HepG2 (cell line): ENCODE measurements around the gene SPATA21. TPM values are rescaled to one million over a fixed set of nuclear protein-coding genes. Genes with fewer than 3 reads are reported as not detected.

Experiments used
- ETV6 ChIP-seq: sonication (generic); formaldehyde crosslinking; conservative IDR thresholded peaks from 2 replicates; pipeline ENCODE4 v1.4.0; 2020; ENCODE audit warnings: missing genetic modification reagents
- EZH2 ChIP-seq: conservative IDR thresholded peaks from 2 replicates; pipeline ENCODE4 v1.6.1; 2012; ENCODE audit warnings: mild to moderate bottlenecking, low read depth, low read length, moderate library complexity
- GTF3A ChIP-seq: sonication (generic); formaldehyde crosslinking; conservative IDR thresholded peaks from 2 replicates; pipeline ENCODE4 v1.4.0; 2020; ENCODE audit warnings: mild to moderate bottlenecking, missing genetic modification reagents
- KAT2B ChIP-seq: fragments of 150-350 bp; IDR thresholded peaks from 2 replicates; pipeline ENCODE4 v1.6.1; 2014; ENCODE audit warnings: low read depth, low read length, borderline replicate concordance
- KDM4B ChIP-seq: sonication (generic); formaldehyde crosslinking; IDR thresholded peaks from 2 replicates; pipeline ENCODE4 v1.4.0; 2020; ENCODE audit warnings: missing genetic modification reagents
- PCBP1 ChIP-seq: fragments of 200-400 bp; formaldehyde crosslinking; IDR thresholded peaks from 2 replicates; pipeline ENCODE4 v1.6.1; 2017; ENCODE audit warnings: mild to moderate bottlenecking, low read depth, low read length, borderline replicate concordance
- RAD51 ChIP-seq: fragments of 450-650 bp; IDR thresholded peaks from 2 replicates; pipeline ENCODE4 v1.6.1; 2016; ENCODE audit warnings: borderline replicate concordance
- SIX4 ChIP-seq: sonication (generic); formaldehyde crosslinking; IDR thresholded peaks from 2 replicates; pipeline ENCODE4 v1.4.0; 2020; ENCODE audit warnings: missing genetic modification reagents
- TFE3 ChIP-seq: IDR thresholded peaks from 2 replicates; pipeline ENCODE4 v1.6.1; 2016
- ZFX ChIP-seq: sonication (generic); formaldehyde crosslinking; IDR thresholded peaks from 2 replicates; pipeline ENCODE4 v1.4.0; 2020; ENCODE audit warnings: mild to moderate bottlenecking, low read depth, missing genetic modification reagents, moderate library complexity
- ZKSCAN5 ChIP-seq: sonication (generic); formaldehyde crosslinking; IDR thresholded peaks from 2 replicates; pipeline ENCODE4 v1.5.1; 2020; ENCODE audit warnings: mild to moderate bottlenecking, missing genetic modification reagents
- ZNF205 ChIP-seq: IDR thresholded peaks from 2 replicates; pipeline ENCODE4 v1.6.1; 2018; ENCODE audit warnings: missing biosample characterization, missing genetic modification reagents
- ZNF501 ChIP-seq: sonication (generic); formaldehyde crosslinking; IDR thresholded peaks from 2 replicates; pipeline ENCODE4 v1.5.1; 2020; ENCODE audit warnings: mild to moderate bottlenecking, moderate library complexity, missing genetic modification reagents
- ZNF605 ChIP-seq: sonication (generic); formaldehyde crosslinking; IDR thresholded peaks from 2 replicates; pipeline ENCODE4 v1.8.0; 2022; ENCODE audit warnings: mild to moderate bottlenecking, missing genetic modification reagents
- ZNF703 ChIP-seq: sonication (generic); formaldehyde crosslinking; IDR thresholded peaks from 2 replicates; pipeline ENCODE4 v1.5.1; 2020; ENCODE audit warnings: missing genetic modification reagents, mild to moderate bottlenecking, moderate library complexity, borderline replicate concordance
- polyA plus RNA-seq, 8 experiments: library from polyadenylated mRNA; depleted of rRNA in 3 of 8; stranded (reverse) in 7 of 8; unstranded in 1 of 8; fragments of >200 nt; fragmentation: Illumina TruSeq in 4 of 8; extraction: Trizol in 4 of 8; gene quantifications; 2 replicates each; pipeline versions ENCODE4 v1.2.1 to v1.2.3, GENCODE V29; 2011 to 2016; ENCODE audit warnings: low read depth in 4 of 8, missing spikeins in 1 of 8, mixed read lengths in 1 of 8; ENCODE audit not compliant: insufficient read depth in 1 of 8
- total RNA-seq, 5 experiments: library from RNA; depleted of rRNA; stranded (reverse); fragments of >200 nt; fragmentation: Illumina TruSeq; extraction: Trizol; gene quantifications; 2 replicates each; pipeline ENCODE4 v1.2.3, GENCODE V29; 2016; ENCODE audit warnings: low read depth in 1 of 5
- TF ChIP-seq, protein P1 (sequence below), 2 experiments: sonication (generic) in 1 of 2; formaldehyde crosslinking in 1 of 2; IDR thresholded peaks; 2 replicates each; pipeline versions ENCODE4 v1.6.1 to v1.9.0; 2014 to 2022; ENCODE audit warnings: antibody characterized with exemption in 1 of 2, borderline replicate concordance in 1 of 2, inconsistent platforms in 1 of 2, low read depth in 1 of 2, missing genetic modification reagents in 1 of 2
- TF ChIP-seq, protein P2 (sequence below): sonication (generic); formaldehyde crosslinking; IDR thresholded peaks from 2 replicates; pipeline ENCODE4 v1.4.0; 2020; ENCODE audit warnings: mild to moderate bottlenecking, missing genetic modification reagents
- TF ChIP-seq, protein P3 (sequence below): sonication (generic); formaldehyde crosslinking; IDR thresholded peaks from 2 replicates; pipeline ENCODE4 v1.8.1; 2022; ENCODE audit warnings: mild to moderate bottlenecking, missing genetic modification reagents

The SPATA21 gene
- total and polyA plus RNA-seq, 2 of the 13 experiments (the other 11 are each of a cell fraction or from before 2014, with no cell fraction given), result 0.80 to 1.4 TPM

DNA sequence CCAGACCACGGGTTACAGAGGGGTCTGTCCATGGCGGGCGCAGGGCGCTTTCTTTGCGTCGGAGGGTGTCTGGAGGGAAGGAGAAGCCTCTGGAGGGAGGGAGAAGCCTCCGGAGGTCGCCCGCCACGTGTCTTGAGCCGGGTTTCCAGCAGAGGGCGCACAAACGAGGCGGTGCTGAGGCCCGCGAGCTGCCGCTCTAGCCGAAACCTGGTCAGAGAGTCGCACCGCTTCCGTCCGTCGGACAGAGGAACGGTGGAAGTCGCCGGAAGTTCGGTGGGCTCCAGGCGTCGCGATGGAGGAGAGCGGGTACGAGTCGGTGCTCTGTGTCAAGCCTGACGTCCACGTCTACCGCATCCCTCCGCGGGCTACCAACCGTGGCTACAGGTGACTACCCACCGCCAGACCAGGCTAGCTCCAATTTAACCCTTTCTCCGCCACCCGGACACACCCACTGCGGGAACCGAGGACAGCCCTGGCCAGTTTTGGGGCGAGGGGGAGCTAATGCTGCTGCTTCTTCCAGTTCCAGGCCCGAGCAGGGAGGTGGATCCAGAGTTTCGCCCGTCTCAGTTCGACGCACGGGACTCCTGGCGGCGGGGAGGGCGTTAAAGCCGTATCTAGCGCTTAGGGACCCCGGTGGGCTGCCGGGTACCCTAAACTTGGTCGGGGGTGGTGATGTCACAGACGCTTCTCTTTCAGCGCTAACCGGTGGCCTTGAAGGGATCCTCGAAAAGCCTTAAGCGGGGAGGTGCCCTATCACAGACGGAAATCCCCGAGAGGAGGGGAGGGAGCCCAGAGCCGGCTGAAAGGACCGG, 3.5 kb upstream of the SPATA21 start, which contains the start of gene NECAP2 (continued):
- no peak for TF ChIP-seq KAT2B
- TF ChIP-seq SIX4 (CRISPR knock-in tag), result no peak
- TF ChIP-seq ETV6 (CRISPR knock-in tag), result peak; percentile 72; the same call in 1 of the 2 replicates
- TF ChIP-seq ZFX (CRISPR knock-in tag), result peak; percentile 86
- TF ChIP-seq ZNF205 (CRISPR knock-in tag), result peak; percentile 94
- TF ChIP-seq, protein P1, sequence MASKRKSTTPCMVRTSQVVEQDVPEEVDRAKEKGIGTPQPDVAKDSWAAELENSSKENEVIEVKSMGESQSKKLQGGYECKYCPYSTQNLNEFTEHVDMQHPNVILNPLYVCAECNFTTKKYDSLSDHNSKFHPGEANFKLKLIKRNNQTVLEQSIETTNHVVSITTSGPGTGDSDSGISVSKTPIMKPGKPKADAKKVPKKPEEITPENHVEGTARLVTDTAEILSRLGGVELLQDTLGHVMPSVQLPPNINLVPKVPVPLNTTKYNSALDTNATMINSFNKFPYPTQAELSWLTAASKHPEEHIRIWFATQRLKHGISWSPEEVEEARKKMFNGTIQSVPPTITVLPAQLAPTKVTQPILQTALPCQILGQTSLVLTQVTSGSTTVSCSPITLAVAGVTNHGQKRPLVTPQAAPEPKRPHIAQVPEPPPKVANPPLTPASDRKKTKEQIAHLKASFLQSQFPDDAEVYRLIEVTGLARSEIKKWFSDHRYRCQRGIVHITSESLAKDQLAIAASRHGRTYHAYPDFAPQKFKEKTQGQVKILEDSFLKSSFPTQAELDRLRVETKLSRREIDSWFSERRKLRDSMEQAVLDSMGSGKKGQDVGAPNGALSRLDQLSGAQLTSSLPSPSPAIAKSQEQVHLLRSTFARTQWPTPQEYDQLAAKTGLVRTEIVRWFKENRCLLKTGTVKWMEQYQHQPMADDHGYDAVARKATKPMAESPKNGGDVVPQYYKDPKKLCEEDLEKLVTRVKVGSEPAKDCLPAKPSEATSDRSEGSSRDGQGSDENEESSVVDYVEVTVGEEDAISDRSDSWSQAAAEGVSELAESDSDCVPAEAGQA (IDR thresholded peaks at IDR 0.05; ENCODE audit: low read depth), result peak; percentile 82; the same call in 1 of the 2 replicates
- TF ChIP-seq, protein P1 (CRISPR knock-in tag; IDR thresholded peaks at IDR 0.05; ENCODE audit: borderline replicate concordance), result no peak
- peak; percentile 95; the same call in 1 of the 2 replicates for TF ChIP-seq KDM4B (CRISPR knock-in tag)
- TF ChIP-seq, protein P2, sequence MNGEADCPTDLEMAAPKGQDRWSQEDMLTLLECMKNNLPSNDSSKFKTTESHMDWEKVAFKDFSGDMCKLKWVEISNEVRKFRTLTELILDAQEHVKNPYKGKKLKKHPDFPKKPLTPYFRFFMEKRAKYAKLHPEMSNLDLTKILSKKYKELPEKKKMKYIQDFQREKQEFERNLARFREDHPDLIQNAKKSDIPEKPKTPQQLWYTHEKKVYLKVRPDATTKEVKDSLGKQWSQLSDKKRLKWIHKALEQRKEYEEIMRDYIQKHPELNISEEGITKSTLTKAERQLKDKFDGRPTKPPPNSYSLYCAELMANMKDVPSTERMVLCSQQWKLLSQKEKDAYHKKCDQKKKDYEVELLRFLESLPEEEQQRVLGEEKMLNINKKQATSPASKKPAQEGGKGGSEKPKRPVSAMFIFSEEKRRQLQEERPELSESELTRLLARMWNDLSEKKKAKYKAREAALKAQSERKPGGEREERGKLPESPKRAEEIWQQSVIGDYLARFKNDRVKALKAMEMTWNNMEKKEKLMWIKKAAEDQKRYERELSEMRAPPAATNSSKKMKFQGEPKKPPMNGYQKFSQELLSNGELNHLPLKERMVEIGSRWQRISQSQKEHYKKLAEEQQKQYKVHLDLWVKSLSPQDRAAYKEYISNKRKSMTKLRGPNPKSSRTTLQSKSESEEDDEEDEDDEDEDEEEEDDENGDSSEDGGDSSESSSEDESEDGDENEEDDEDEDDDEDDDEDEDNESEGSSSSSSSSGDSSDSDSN, result peak; percentile 81
- TF ChIP-seq GTF3A (CRISPR knock-in tag), result peak; percentile 54; the same call in 1 of the 2 replicates
- peak; percentile 87; the same call in 1 of the 2 replicates for TF ChIP-seq ZNF605 (CRISPR knock-in tag)
- peak; percentile 52; the same call in 1 of the 2 replicates for TF ChIP-seq PCBP1
- no peak for TF ChIP-seq RAD51
- TF ChIP-seq ZNF703 (CRISPR knock-in tag), result no peak; the same call in 1 of the 2 replicates
- no peak for TF ChIP-seq EZH2
- TF ChIP-seq, protein P3, sequence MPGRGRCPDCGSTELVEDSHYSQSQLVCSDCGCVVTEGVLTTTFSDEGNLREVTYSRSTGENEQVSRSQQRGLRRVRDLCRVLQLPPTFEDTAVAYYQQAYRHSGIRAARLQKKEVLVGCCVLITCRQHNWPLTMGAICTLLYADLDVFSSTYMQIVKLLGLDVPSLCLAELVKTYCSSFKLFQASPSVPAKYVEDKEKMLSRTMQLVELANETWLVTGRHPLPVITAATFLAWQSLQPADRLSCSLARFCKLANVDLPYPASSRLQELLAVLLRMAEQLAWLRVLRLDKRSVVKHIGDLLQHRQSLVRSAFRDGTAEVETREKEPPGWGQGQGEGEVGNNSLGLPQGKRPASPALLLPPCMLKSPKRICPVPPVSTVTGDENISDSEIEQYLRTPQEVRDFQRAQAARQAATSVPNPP (CRISPR knock-in tag), result peak; percentile 84
- TF ChIP-seq ZNF501 (CRISPR knock-in tag), result peak; percentile 82; the same call in 1 of the 2 replicates
- no peak for TF ChIP-seq ZKSCAN5 (CRISPR knock-in tag)
- TF ChIP-seq TFE3 (CRISPR knock-in tag), result peak; percentile 71
